Measurements from ENCODE around the gene IFFO2. TPM values are rescaled to one million over a fixed set of nuclear protein-coding genes. Genes with fewer than 3 reads are reported as not detected.

The IFFO2 gene
- total and polyA plus RNA-seq, 2 of the 13 experiments (the other 11 are each of a cell fraction or from before 2014, with no cell fraction given), result 7.3 to 16.7 TPM

GRCh38 chr1:18936814-18937481, 19.5 kb downstream of the IFFO2 start (continued):
- TF ChIP-seq ZNF407 (CRISPR knock-in tag; IDR thresholded peaks at IDR 0.05; ENCODE audit: not compliant biosample characterization) (no peak), FOXO1 (CRISPR knock-in tag; IDR thresholded peaks at IDR 0.05) (no peak), ZBTB38 (CRISPR knock-in tag; IDR thresholded peaks at IDR 0.05) (peak; percentile 31; the same call in 1 of the 2 replicates), ZBTB4 (CRISPR knock-in tag; IDR thresholded peaks at IDR 0.05; ENCODE audit: borderline replicate concordance) (no peak), PAWR (CRISPR knock-in tag; IDR thresholded peaks at IDR 0.05; ENCODE audit: borderline replicate concordance) (no peak), ZBTB26 (CRISPR knock-in tag; IDR thresholded peaks at IDR 0.05; ENCODE audit: borderline replicate concordance) (peak; percentile 60; the same call in 1 of the 2 replicates), NFE2L1 (CRISPR knock-in tag; IDR thresholded peaks at IDR 0.05; ENCODE audit: borderline replicate concordance) (no peak), RFXAP (CRISPR knock-in tag; IDR thresholded peaks at IDR 0.05; ENCODE audit: borderline replicate concordance) (peak; percentile 91; the same call in 1 of the 2 replicates), HOXA3 (CRISPR knock-in tag; IDR thresholded peaks at IDR 0.05) (peak; percentile 87), ZNF276 (CRISPR knock-in tag; IDR thresholded peaks at IDR 0.05; ENCODE audit: low read depth) (no peak), RBFOX2 (IDR thresholded peaks at IDR 0.05; ENCODE audit: low read depth, low read length) (no peak), NFYC (CRISPR knock-in tag; IDR thresholded peaks at IDR 0.05) (no peak), ZEB1 (IDR thresholded peaks at IDR 0.05; ENCODE audit: insufficient replicate concordance, low read depth) (peak; percentile 75), ZNF570 (CRISPR knock-in tag; IDR thresholded peaks at IDR 0.05; ENCODE audit: borderline replicate concordance) (no peak)
